Activated T-helper 2 cell treated with anti-CD3 and anti-CD28 coated beads, Interferon-gamma antibody, Interleukin-2, Interleukin-4, amounts not matched to agents 10 μg/mL and 5 μg/mL and 100 μg/mL, durations not matched to agents 14 hours and 24 hours and 36 hours (primary cell): ENCODE results near the gene OR3A3. TPM values are rescaled to one million over a fixed set of nuclear protein-coding genes. Genes with fewer than 3 reads are reported as not detected.

Source experiments
- total RNA-seq: library from RNA; stranded (reverse); gene quantifications from 2 replicates; pipeline ENCODE4 v1.2.3, GENCODE V29; 2022

OR3A3 gene
- total RNA-seq, 1 donor from 2014 or later, result not detected

Other genes with a start within 250 kb of the OR3A3 start
- gene OR1A2, start 213.9 kb upstream of the OR3A3 start, total RNA-seq, result not detected in 2 replicates
- gene OR1A1, start 203.7 kb upstream of the OR3A3 start, total RNA-seq, result not detected in 2 replicates
- not detected in 2 replicates for gene OR3A1, start 113.0 kb upstream of the OR3A3 start, total RNA-seq
- 0.46 and 0.62 TPM in 2 replicates for gene OR3A2, start 25.1 kb upstream of the OR3A3 start, total RNA-seq
- gene OR1E1, start 13.0 kb upstream of the OR3A3 start, total RNA-seq, result not detected in 2 replicates
- gene OR1E2, start 22.5 kb downstream of the OR3A3 start, total RNA-seq, result not detected in 2 replicates
- gene SPATA22, start 60.4 kb downstream of the OR3A3 start, total RNA-seq, result not detected in 2 replicates
- gene ASPA, start 64.6 kb downstream of the OR3A3 start, total RNA-seq, result not detected in 2 replicates
- gene TRPV3, start 146.4 kb downstream of the OR3A3 start, total RNA-seq, result 0.46 and 0.92 TPM in 2 replicates
- 6.1 and 6.8 TPM in 2 replicates for gene TRPV1, start 198.0 kb downstream of the OR3A3 start, total RNA-seq
- gene SHPK, start 224.9 kb downstream of the OR3A3 start, total RNA-seq, result 19.5 and 19.7 TPM in 2 replicates
- 46.6 and 47.9 TPM in 2 replicates for gene CTNS, start 225.4 kb downstream of the OR3A3 start, total RNA-seq